ENCODE measurements around the gene ADAM15.

DNA sequence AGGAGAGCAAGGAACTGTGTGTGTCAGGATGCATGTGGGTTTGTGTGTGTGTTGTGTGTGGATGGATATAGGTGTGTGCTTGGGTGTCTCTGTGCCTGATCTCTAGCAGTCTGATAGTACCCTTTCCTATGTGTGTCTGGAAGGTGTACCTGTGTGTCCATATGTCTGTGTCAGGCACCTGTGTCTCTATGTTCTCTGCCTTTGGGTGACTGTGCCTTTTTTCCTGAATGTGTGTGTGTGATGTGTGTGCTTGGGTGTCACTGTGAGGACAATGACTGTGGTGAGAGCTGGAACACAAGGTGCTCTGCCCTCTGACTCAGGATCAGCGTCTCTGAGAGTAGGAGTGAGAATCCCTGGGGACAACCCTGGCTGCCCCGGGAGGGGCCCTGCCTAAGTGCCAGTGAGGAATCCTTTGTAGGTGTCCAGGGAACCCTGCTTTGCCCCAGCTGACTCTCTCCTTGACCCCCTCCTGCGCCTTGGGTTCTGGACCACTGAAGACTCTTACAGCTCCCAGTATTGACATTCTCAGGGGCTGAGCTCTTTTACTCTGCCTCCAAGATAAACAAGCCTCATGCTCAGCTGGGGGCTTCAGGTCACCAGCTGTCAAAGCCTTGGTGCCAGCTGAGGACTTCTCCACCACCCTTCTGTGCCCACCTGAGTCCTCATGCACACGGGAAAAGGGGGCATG, 26.8 kb downstream of the ADAM15 start:
- TF ChIP-seq CTCF (conservative IDR thresholded peaks at IDR 0.05; ENCODE audit: low read length) = no peak
- TF ChIP-seq EZH2phosphoT487 (IDR thresholded peaks at IDR 0.05; ENCODE audit: borderline replicate concordance) = no peak

Data from Loucy (cell line).